Lung (tissue), 12 donors: ENCODE measurements around the gene DLEC1. TPM values are rescaled to one million over a fixed set of nuclear protein-coding genes. Genes with fewer than 3 reads are reported as not detected.

Experiments
- ATAC-seq: fragments of 200-7000 bp; cut with Tn5 transposase; one replicate; pipeline ENCODE4 v1.9.1; 2020; ENCODE audit warnings: moderate number of reproducible peaks; ENCODE audit not compliant: insufficient read depth, low FRiP score
- DNase-seq, 3 donors: peaks; one replicate each; pipeline ENCODE4 v3.0.0-alpha.2; 2013 to 2017
- H3K27ac ChIP-seq, 2 donors: one replicate each; pipeline ENCODE4 v1.5.1; 2013; ENCODE audit warnings: mild to moderate bottlenecking in 2 of 2, moderate library complexity in 2 of 2, control low read depth in 1 of 2, inconsistent platforms in 1 of 2, low read depth in 1 of 2, low read length in 1 of 2
- H3K27me3 ChIP-seq, 3 donors: one replicate each; pipeline ENCODE4 v1.5.1; 2013; ENCODE audit warnings: low read length in 2 of 3; ENCODE audit not compliant: control insufficient read depth in 3 of 3, insufficient read depth in 3 of 3
- H3K36me3 ChIP-seq, 4 donors: one replicate each; pipeline ENCODE4 v1.5.1; 2013; ENCODE audit warnings: low read length in 4 of 4, mild to moderate bottlenecking in 1 of 4, moderate library complexity in 1 of 4; ENCODE audit not compliant: control insufficient read depth in 4 of 4, insufficient read depth in 4 of 4
- H3K4me1 ChIP-seq, 5 donors: one replicate each; pipeline ENCODE4 v1.5.1; 2013; ENCODE audit warnings: low read length in 5 of 5, mild to moderate bottlenecking in 2 of 5, moderate library complexity in 1 of 5; ENCODE audit not compliant: control insufficient read depth in 5 of 5, insufficient read depth in 5 of 5
- H3K4me3 ChIP-seq: one replicate; pipeline ENCODE4 v1.5.1; 2013; ENCODE audit warnings: mild to moderate bottlenecking, control low read depth, moderate library complexity
- H3K9ac ChIP-seq, 2 donors: one replicate each; pipeline ENCODE4 v1.5.1; 2013; ENCODE audit warnings: low read length in 2 of 2, control low read depth in 1 of 2; ENCODE audit not compliant: insufficient read depth in 1 of 2
- H3K9me3 ChIP-seq, 4 donors: one replicate each; pipeline ENCODE4 v1.5.1; 2013; ENCODE audit warnings: low read length in 3 of 4, mild to moderate bottlenecking in 1 of 4, moderate library complexity in 1 of 4; ENCODE audit not compliant: control insufficient read depth in 4 of 4, insufficient read depth in 3 of 4
- CTCF ChIP-seq: IDR thresholded peaks from 2 replicates; pipeline ENCODE4 v1.5.1; 2012; ENCODE audit warnings: mild to moderate bottlenecking; ENCODE audit errors: control extremely low read depth, extremely low read depth
- WGBS, 2 donors: extraction: QIAGEN DNeasy Blood & Tissue Kit; methylation state at CpG; one replicate each; pipeline ENCODE4 v1.1.7; 2013; 5-methylcytosine and 5-hydroxymethylcytosine counted together
- polyA plus RNA-seq, 2 donors: library from polyadenylated mRNA; stranded (reverse); fragments of 200-250 nt; gene quantifications; one replicate each; pipeline ENCODE4 v1.2.1, GENCODE V29; 2013
- total RNA-seq, 2 donors: library from RNA; depleted of rRNA in 1 of 2; stranded (reverse); fragments of >200 nt in 1 of 2; gene quantifications; one replicate each; pipeline ENCODE4 v1.2.1, GENCODE V29; 2014 to 2021
- donor health status: control.
- donor health status: control.
- donor health status: Bipolar disorder and iron deficiency.
- donor health status: healthy.
- donor health status: DM: yes; HTN: yes; CAD: no.

The DLEC1 gene
- total and polyA plus RNA-seq, 4 donors: 4.2 to 28.8 (median 8.0) TPM

- WGBS, 2 donors: 87 to 94% methylated on average over 17 of the region's 17 CpGs
- Histone ChIP-seq H3K4me3 (no peak overlapping the region), H3K27ac (no peak overlapping the region), H3K9me3 (peaks cover 0 to 4% (median 0%) of the 10 kb centered on the region in 4 donors), H3K9ac (no peak overlapping the region), H3K4me1 (peaks cover 0 to 1% (median 0%) of the 10 kb centered on the region in 5 donors), H3K36me3 (no peaks in the 10 kb centered on the region), H3K27me3 (no peaks in the 10 kb centered on the region)
- TF ChIP-seq CTCF: no peak
- ATAC-seq (no peak), DNase-seq (peak in 1 of 3 donors; percentile 9)
Measured at GRCh38 chr3:38109580-38110313, 70.7 kb downstream of the DLEC1 start.

GRCh38 chr3:38110314-38111050 lies 71.5 kb downstream of the DLEC1 start:
- H3K9me3 ChIP-seq: peaks cover 0 to 3% (median 0%) of the 10 kb centered on the region in 4 donors
- H3K36me3 ChIP-seq: no peaks in the 10 kb centered on the region
- TF ChIP-seq CTCF: no peak
- no peak for ATAC-seq
- H3K9ac ChIP-seq: no peak overlapping the region
- DNase-seq: no peak
- H3K27ac ChIP-seq: no peak overlapping the region
- peaks cover 0 to 1% (median 0%) of the 10 kb centered on the region in 5 donors for H3K4me1 ChIP-seq
- no peaks in the 10 kb centered on the region for H3K27me3 ChIP-seq
- H3K4me3 ChIP-seq: no peak overlapping the region
- 92 to 95% methylated on average over 6 of the region's 6 CpGs for WGBS, 2 donors

- Histone ChIP-seq H3K9me3 (no peaks in the 10 kb centered on the region), H3K9ac (no peak overlapping the region), H3K27ac (no peak overlapping the region), H3K27me3 (no peaks in the 10 kb centered on the region), H3K4me3 (no peak overlapping the region), H3K36me3 (no peaks in the 10 kb centered on the region), H3K4me1 (peaks cover 0 to 1% (median 0%) of the 10 kb centered on the region in 5 donors)
- WGBS, 2 donors: 96 to 99% methylated on average over 4 of the region's 4 CpGs
- TF ChIP-seq CTCF: no peak
- ATAC-seq (no peak), DNase-seq (no peak)
Measured at GRCh38 chr3:38111201-38111600, 72.2 kb downstream of the DLEC1 start.
